Embryonic facial prominence (tissue), 1 donor: ENCODE measurements around the gene TM7SF3.
"Not testable (repeated sequence)": the region's sequence is repeated elsewhere in the genome, so short reads cannot be mapped to it uniquely, and the experiment has no call there.

Source experiments
- DNase-seq: peaks from one replicate; pipeline ENCODE4 v3.0.0-alpha.2; 2016; ENCODE audit errors: extremely low spot score

Gene TM7SF3

GRCh38 chr12:26979733-26980132 is 34.5 kb downstream of the TM7SF3 start:
- no peak for DNase-seq

GRCh38 chr12:26978801-26979200 is 35.4 kb downstream of the TM7SF3 start:
- DNase-seq = no peak

- no peak for DNase-seq
These were observed 37.5 kb downstream of the TM7SF3 start for GRCh38 chr12:26976687-26977086.

- DNase-seq = no peak
These were observed 42.2 kb downstream of the TM7SF3 start for GRCh38 chr12:26971963-26972362.

GRCh38 chr12:26970136-26970535 is 44.0 kb downstream of the TM7SF3 start:
- DNase-seq = no peak

- DNase-seq = no peak
These were observed 47.3 kb downstream of the TM7SF3 start for GRCh38 chr12:26966842-26967241.

GRCh38 chr12:26963413-26963812 is 50.8 kb downstream of the TM7SF3 start:
- DNase-seq = no peak

- DNase-seq = no peak
These were observed 52.4 kb downstream of the TM7SF3 start for GRCh38 chr12:26961803-26962202.

GRCh38 chr12:26961391-26961790 is 52.8 kb downstream of the TM7SF3 start:
- not testable (repeated sequence) for DNase-seq

GRCh38 chr12:26954027-26954426 is 60.2 kb downstream of the TM7SF3 start:
- DNase-seq = no peak

GRCh38 chr12:26953447-26953846 is 60.7 kb downstream of the TM7SF3 start:
- no peak for DNase-seq

- DNase-seq = no peak
These were observed 65.9 kb downstream of the TM7SF3 start for GRCh38 chr12:26948309-26948708.

GRCh38 chr12:26941215-26941594 is 73.0 kb downstream of the TM7SF3 start:
- DNase-seq = no peak

GRCh38 chr12:26940516-26941214 is 73.5 kb downstream of the TM7SF3 start:
- no peak for DNase-seq

GRCh38 chr12:26939953-26940352 is 74.2 kb downstream of the TM7SF3 start:
- no peak for DNase-seq

GRCh38 chr12:26939192-26939832 is 74.9 kb downstream of the TM7SF3 start:
- DNase-seq = no peak

- no peak for DNase-seq
These were observed 75.5 kb downstream of the TM7SF3 start for GRCh38 chr12:26938701-26939062.

GRCh38 chr12:26937863-26938700 is 76.1 kb downstream of the TM7SF3 start, which contains the start of the genes FGFR1OP2 and INTS13:
TSS of gene FGFR1OP2 (plus strand) at chr12:26938470. CDS start at chr12:26954159, 15,689 bp downstream.
TSS of gene INTS13 (minus strand) at chr12:26937981. CDS start at chr12:26936803, 1,178 bp downstream.
- peak; percentile 98 for DNase-seq

- DNase-seq = no peak
These were observed 76.7 kb downstream of the TM7SF3 start for GRCh38 chr12:26937443-26937862.

- no peak for DNase-seq
These were observed 77.4 kb downstream of the TM7SF3 start for GRCh38 chr12:26936559-26937442.

GRCh38 chr12:26935636-26936378 is 78.4 kb downstream of the TM7SF3 start:
- no peak for DNase-seq
